ENCODE measurements around the gene BANP. TPM values are rescaled to one million over a fixed set of nuclear protein-coding genes. Genes with fewer than 3 reads are reported as not detected.

BANP gene
- total and polyA plus RNA-seq, 2 donors (not counting 1 experiment from before 2014, with no cell fraction given): 9.3 to 31.0 TPM

- Histone ChIP-seq H4K20me1 (ENCODE audit: control insufficient read depth, extremely low read depth, insufficient read depth, low read length) (no peaks in the 10 kb centered on the region), H3K4me2 (ENCODE audit: extremely low read depth, insufficient read depth, low read length) (no peak overlapping the region), H3K79me2 (ENCODE audit: control insufficient read depth, insufficient read depth, low read length) (no peaks in the 10 kb centered on the region), H3K4me3 (replicated peaks in 1 of 4; ENCODE audit: control extremely low read depth in 1 of 4, insufficient read depth in 1 of 4, low read depth in 3 of 4, low read length in 4 of 4) (no peak overlapping the region), H3K9ac (ENCODE audit: insufficient read depth, low read length) (no peak overlapping the region), H3K27me3 (ENCODE audit: control insufficient read depth, insufficient read depth, low read length) (peaks cover 6% of the 10 kb centered on the region), H3K27ac (ENCODE audit: insufficient read depth, low read length) (no peak overlapping the region), H3K36me3 (ENCODE audit: control insufficient read depth, insufficient read depth, low read length) (no peaks in the 10 kb centered on the region), H2AFZ (ENCODE audit: low read length) (no peak overlapping the region), H3K9me3 (ENCODE audit: control insufficient read depth, insufficient read depth, low read depth, low read length) (no peaks in the 10 kb centered on the region), H3K4me1 (ENCODE audit: control insufficient read depth, extremely low read depth, insufficient read depth, low read length) (no peaks in the 10 kb centered on the region)
- DNase-seq (ENCODE audit: low read depth in 2 of 2): no peak
- TF ChIP-seq EZH2 (IDR thresholded peaks at IDR 0.05; ENCODE audit: low read length, missing control alignments): no peak
- no peak for TF ChIP-seq CTCF (conservative IDR thresholded peaks at IDR 0.05 in 1 of 2, IDR thresholded peaks at IDR 0.05 in 1 of 2; ENCODE audit: low read depth in 1 of 2, low read length in 2 of 2)
Observed at GRCh38 chr16:87926246-87927194, 24.7 kb upstream of the BANP start.

GRCh38 chr16:87927195-87927562, 24.1 kb upstream of the BANP start:
- Histone ChIP-seq H3K36me3 (ENCODE audit: control insufficient read depth, insufficient read depth, low read length) (no peaks in the 10 kb centered on the region), H2AFZ (ENCODE audit: low read length) (no peak overlapping the region), H3K79me2 (ENCODE audit: control insufficient read depth, insufficient read depth, low read length) (no peaks in the 10 kb centered on the region), H3K27ac (ENCODE audit: insufficient read depth, low read length) (no peak overlapping the region), H3K4me1 (ENCODE audit: control insufficient read depth, extremely low read depth, insufficient read depth, low read length) (no peaks in the 10 kb centered on the region), H3K9ac (ENCODE audit: insufficient read depth, low read length) (no peak overlapping the region), H4K20me1 (ENCODE audit: control insufficient read depth, extremely low read depth, insufficient read depth, low read length) (no peaks in the 10 kb centered on the region), H3K4me2 (ENCODE audit: extremely low read depth, insufficient read depth, low read length) (no peak overlapping the region), H3K4me3 (replicated peaks in 1 of 4; ENCODE audit: control extremely low read depth in 1 of 4, insufficient read depth in 1 of 4, low read depth in 3 of 4, low read length in 4 of 4) (no peak overlapping the region), H3K27me3 (ENCODE audit: control insufficient read depth, insufficient read depth, low read length) (peaks cover 6% of the 10 kb centered on the region), H3K9me3 (ENCODE audit: control insufficient read depth, insufficient read depth, low read depth, low read length) (no peaks in the 10 kb centered on the region)
- no peak for TF ChIP-seq CTCF (conservative IDR thresholded peaks at IDR 0.05 in 1 of 2, IDR thresholded peaks at IDR 0.05 in 1 of 2; ENCODE audit: low read depth in 1 of 2, low read length in 2 of 2)
- no peak for DNase-seq (ENCODE audit: low read depth in 2 of 2)

GRCh38 chr16:87929986-87930385, 21.2 kb upstream of the BANP start:
- TF ChIP-seq CTCF (conservative IDR thresholded peaks at IDR 0.05 in 1 of 2, IDR thresholded peaks at IDR 0.05 in 1 of 2; ENCODE audit: low read depth in 1 of 2, low read length in 2 of 2): no peak
- no peak for TF ChIP-seq EZH2 (IDR thresholded peaks at IDR 0.05; ENCODE audit: low read length, missing control alignments)
- Histone ChIP-seq H3K9me3 (ENCODE audit: control insufficient read depth, insufficient read depth, low read depth, low read length) (no peaks in the 10 kb centered on the region), H3K4me3 (replicated peaks in 1 of 4; ENCODE audit: control extremely low read depth in 1 of 4, insufficient read depth in 1 of 4, low read depth in 3 of 4, low read length in 4 of 4) (no peak overlapping the region), H3K36me3 (ENCODE audit: control insufficient read depth, insufficient read depth, low read length) (no peaks in the 10 kb centered on the region), H3K4me1 (ENCODE audit: control insufficient read depth, extremely low read depth, insufficient read depth, low read length) (no peaks in the 10 kb centered on the region), H3K79me2 (ENCODE audit: control insufficient read depth, insufficient read depth, low read length) (no peaks in the 10 kb centered on the region), H3K27ac (ENCODE audit: insufficient read depth, low read length) (no peak overlapping the region), H4K20me1 (ENCODE audit: control insufficient read depth, extremely low read depth, insufficient read depth, low read length) (no peaks in the 10 kb centered on the region), H3K4me2 (ENCODE audit: extremely low read depth, insufficient read depth, low read length) (no peak overlapping the region), H2AFZ (ENCODE audit: low read length) (no peak overlapping the region), H3K27me3 (ENCODE audit: control insufficient read depth, insufficient read depth, low read length) (no peaks in the 10 kb centered on the region), H3K9ac (ENCODE audit: insufficient read depth, low read length) (no peak overlapping the region)
- peak in 1 of 2 donors; percentile 31 for DNase-seq (ENCODE audit: low read depth in 2 of 2)

All from fibroblast of lung (primary cell).